Body of pancreas (tissue), 4 donors: Measurements from ENCODE around the gene SLC38A11. TPM values are rescaled to one million over a fixed set of nuclear protein-coding genes. Genes with fewer than 3 reads are reported as not detected.

Experiments used
- ATAC-seq: fragments of 150-250 bp; one replicate; pipeline ENCODE4 v1.9.1; 2016
- DNase-seq, 4 donors: peaks; one replicate each; pipeline ENCODE4 v3.0.0-alpha.2; 2019
- H3K27ac ChIP-seq, 4 donors: fragments of 200-600 bp; sonication (generic); 1 replicate in 3 of 4; 2 replicates in 1 of 4; pipeline versions ENCODE4 v1.5.1 to v1.6.1; 2016 to 2019; ENCODE audit warnings: mild to moderate bottlenecking in 1 of 4, mixed read lengths in 1 of 4, moderate library complexity in 1 of 4
- H3K27me3 ChIP-seq, 2 donors: fragments of 200-600 bp; sonication (generic); one replicate each; pipeline ENCODE4 v1.6.0; 2016; ENCODE audit warnings: mild to moderate bottlenecking in 1 of 2
- H3K36me3 ChIP-seq, 2 donors: fragments of 200-600 bp; sonication (generic); replicated peaks in 1 of 2; 2 replicates each; pipeline ENCODE4 v1.5.1; 2016; ENCODE audit warnings: low read depth in 2 of 2; ENCODE audit not compliant: insufficient read depth in 1 of 2
- H3K4me1 ChIP-seq: fragments of 200-600 bp; sonication (generic); one replicate; pipeline ENCODE4 v1.6.0; 2016
- H3K4me3 ChIP-seq, 2 donors: fragments of 200-600 bp; sonication (generic); 1 replicate in 1 of 2; 2 replicates in 1 of 2; pipeline ENCODE4 v1.5.1; 2016 to 2019
- H3K9me3 ChIP-seq, 3 donors: fragments of 200-600 bp; sonication (generic); 1 replicate in 2 of 3; 2 replicates in 1 of 3; pipeline ENCODE4 v1.5.1; 2016
- CTCF ChIP-seq, 7 experiments: fragments of 450-650 bp in 4 of 7; fragments of 200-600 bp in 3 of 7; sonication (generic) in 3 of 7; IDR thresholded peaks; one replicate each; pipeline ENCODE4 v1.5.1; 2016 to 2019; ENCODE audit warnings: antibody characterized with exemption in 7 of 7
- POLR2A ChIP-seq, 3 donors: fragments of 450-650 bp; IDR thresholded peaks; one replicate each; pipeline ENCODE4 v1.6.1; 2016; ENCODE audit warnings: antibody characterized with exemption in 3 of 3, mild to moderate bottlenecking in 2 of 3
- WGBS, 2 donors: methylation state at CpG; one replicate each; pipeline ENCODE4 v1.1.5; 2017; 5-methylcytosine and 5-hydroxymethylcytosine counted together
- intact Hi-C: fragments of 100-400 bp; cut with DNase I; formaldehyde crosslinking; loops from one replicate; pipeline ENCODE4 v1.15.1; 2023
- total RNA-seq, 2 donors: library from RNA; depleted of rRNA; stranded (reverse); fragments of >200 nt; gene quantifications; one replicate each; pipeline ENCODE4 v1.1.0, GENCODE V29; 2016

SLC38A11 gene
- total RNA-seq, 2 donors from 2014 or later = 1.6 to 2.9 TPM

- Histone ChIP-seq H3K27me3 (no peaks in the 10 kb centered on the region), H3K27ac (peak overlapping the region in 3 of 4 donors; percentile 60 to 83 (median 66)), H3K9me3 (no peaks in the 10 kb centered on the region), H3K4me1 (peaks cover 52% of the 10 kb centered on the region), H3K4me3 (no peak overlapping the region), H3K36me3 (no peaks in the 10 kb centered on the region)
- peak in 3 of 4 donors; percentile 16 to 35 (median 25) for DNase-seq
- ATAC-seq = peak; percentile 59
- TF ChIP-seq CTCF (IDR thresholded peaks at IDR 0.05) = no peak
- TF ChIP-seq POLR2A (IDR thresholded peaks at IDR 0.05) = no peak
- 4 to 18% methylated on average over 3 of the region's 3 CpGs for WGBS, 2 donors
- intact Hi-C loops = no loop called here
Observed at GRCh38 chr2:164937864-164938401, 17.4 kb downstream of the SLC38A11 start.

- Histone ChIP-seq H3K4me3 (no peak overlapping the region), H3K36me3 (no peaks in the 10 kb centered on the region), H3K9me3 (no peaks in the 10 kb centered on the region), H3K4me1 (peaks cover 51% of the 10 kb centered on the region), H3K27ac (peak overlapping the region in 3 of 4 donors; percentile 43 to 83 (median 46)), H3K27me3 (no peaks in the 10 kb centered on the region)
- 68 to 69% methylated on average over 5 of the region's 5 CpGs for WGBS, 2 donors
- TF ChIP-seq POLR2A (IDR thresholded peaks at IDR 0.05) (no peak), CTCF (IDR thresholded peaks at IDR 0.05) (no peak)
- peak in 1 of 4 donors; percentile 19 for DNase-seq
- intact Hi-C loops = no loop called here
- peak; percentile 81 for ATAC-seq
Observed at GRCh38 chr2:164935118-164936101, 19.9 kb downstream of the SLC38A11 start.

GRCh38 chr2:164934401-164935117 lies 20.8 kb downstream of the SLC38A11 start:
- Histone ChIP-seq H3K4me1 (peaks cover 51% of the 10 kb centered on the region), H3K9me3 (no peaks in the 10 kb centered on the region), H3K36me3 (no peaks in the 10 kb centered on the region), H3K27me3 (no peaks in the 10 kb centered on the region), H3K27ac (peak overlapping the region in 3 of 4 donors; percentile 43 to 83 (median 46)), H3K4me3 (no peak overlapping the region)
- TF ChIP-seq CTCF (IDR thresholded peaks at IDR 0.05) = no peak
- TF ChIP-seq POLR2A (IDR thresholded peaks at IDR 0.05) = no peak
- WGBS, 2 donors = 21 to 23% methylated on average over 5 of the region's 5 CpGs
- intact Hi-C loops = no loop called here
- no peak for DNase-seq
- ATAC-seq = no peak

- no peak for TF ChIP-seq CTCF (IDR thresholded peaks at IDR 0.05)
- no peak for TF ChIP-seq POLR2A (IDR thresholded peaks at IDR 0.05)
- H3K4me3 ChIP-seq = no peak overlapping the region
- no peaks in the 10 kb centered on the region for H3K9me3 ChIP-seq
- intact Hi-C loops = no loop called here
- WGBS, 2 donors = 47 to 50% methylated on average over 3 of the region's 3 CpGs
- ATAC-seq (no peak), DNase-seq (no peak)
- H3K36me3 ChIP-seq = no peaks in the 10 kb centered on the region
- H3K27ac ChIP-seq = peak overlapping the region in 3 of 4 donors; percentile 34 to 83 (median 46)
- no peaks in the 10 kb centered on the region for H3K27me3 ChIP-seq
- peaks cover 51% of the 10 kb centered on the region for H3K4me1 ChIP-seq
Observed at GRCh38 chr2:164933671-164934189, 21.6 kb downstream of the SLC38A11 start.
